A549 treated with CpdA at 1 μM for 4 hours (cell line): ENCODE data around the gene MSH5. TPM values are rescaled to one million over a fixed set of nuclear protein-coding genes. Genes with fewer than 3 reads are reported as not detected.

Source experiments
- total RNA-seq: library from RNA; stranded (reverse); fragments of 200-300 nt; extraction: Qiagen RNA extraction; gene quantifications from 5 replicates; pipeline ENCODE4 v1.2.3, GENCODE V29; 2022; ENCODE audit warnings: low read depth

The MSH5 gene
- total RNA-seq, 1 experiment from 2014 or later, result 14.2 TPM

Other genes with a start within 250 kb of the MSH5 start
- gene MICB, start 241.9 kb upstream of the MSH5 start, total RNA-seq, result 6.6 to 8.6 TPM (median 7.7 TPM) in 5 replicates
- gene MCCD1, start 211.0 kb upstream of the MSH5 start, total RNA-seq, result not detected in 5 replicates
- gene DDX39B, start 198.0 kb upstream of the MSH5 start, total RNA-seq, result 313 to 396 TPM (median 382 TPM) in 5 replicates
- gene ATP6V1G2, start 193.4 kb upstream of the MSH5 start, total RNA-seq, result 0.57 to 0.77 TPM (median 0.63 TPM) in 5 replicates
- 9.5 to 12.2 TPM (median 10.6 TPM) in 5 replicates for gene NFKBIL1, start 192.4 kb upstream of the MSH5 start, total RNA-seq
- 0.08 to 0.13 TPM (median 0.10 TPM) in 3 of 5 replicates, not detected in the others for gene LTA, start 167.7 kb upstream of the MSH5 start, total RNA-seq
- gene TNF, start 164.4 kb upstream of the MSH5 start, total RNA-seq, result 0.06 to 0.13 TPM (median 0.07 TPM) in 3 of 5 replicates, not detected in the others
- 0.27 to 0.39 TPM (median 0.35 TPM) in 5 replicates for gene LTB, start 157.6 kb upstream of the MSH5 start, total RNA-seq
- gene LST1, start 153.7 kb upstream of the MSH5 start, total RNA-seq, result 0.26 to 0.49 TPM (median 0.37 TPM) in 3 of 5 replicates, not detected in the others
- gene NCR3, start 147.0 kb upstream of the MSH5 start, total RNA-seq, result not detected in 5 replicates
- gene AIF1, start 124.8 kb upstream of the MSH5 start, total RNA-seq, result not detected in 5 replicates
- 70.6 to 97.9 TPM (median 90.8 TPM) in 5 replicates for gene PRRC2A, start 119.3 kb upstream of the MSH5 start, total RNA-seq
- 115 to 151 TPM (median 145 TPM) in 5 replicates for gene BAG6, start 87.3 kb upstream of the MSH5 start, total RNA-seq
- gene APOM, start 84.1 kb upstream of the MSH5 start, total RNA-seq, result 1.8 to 4.8 TPM (median 3.2 TPM) in 5 replicates
- gene C6orf47, start 79.2 kb upstream of the MSH5 start, total RNA-seq, result 10.5 to 13.0 TPM (median 12.2 TPM) in 5 replicates
- gene GPANK1, start 75.0 kb upstream of the MSH5 start, total RNA-seq, result 9.3 to 14.1 TPM (median 12.7 TPM) in 5 replicates
- 168 to 184 TPM (median 180 TPM) in 5 replicates for gene CSNK2B, start 73.9 kb upstream of the MSH5 start, total RNA-seq
- gene LY6G5B, start 70.0 kb upstream of the MSH5 start, total RNA-seq, result 3.6 to 6.3 TPM (median 5.0 TPM) in 5 replicates
- 0.51 to 2.4 TPM (median 1.4 TPM) in 5 replicates for gene LY6G5C, start 58.9 kb upstream of the MSH5 start, total RNA-seq
- gene ABHD16A, start 36.7 kb upstream of the MSH5 start, total RNA-seq, result 15.6 to 21.2 TPM (median 19.2 TPM) in 5 replicates
- gene LY6G6F, start 33.1 kb upstream of the MSH5 start, total RNA-seq, result not detected in 5 replicates
- not detected in 5 replicates for gene LY6G6D, start 24.7 kb upstream of the MSH5 start, total RNA-seq
- 0.11 TPM in 1 of 5 replicates, not detected in the others for gene LY6G6C, start 18.3 kb upstream of the MSH5 start, total RNA-seq
- gene MPIG6B, start 16.6 kb upstream of the MSH5 start, total RNA-seq, result not detected in 5 replicates
- 25.6 to 30.4 TPM (median 28.7 TPM) in 5 replicates for gene DDAH2, start 10.7 kb upstream of the MSH5 start, total RNA-seq
- gene CLIC1, start 3.5 kb upstream of the MSH5 start, total RNA-seq, result 495 to 530 TPM (median 516 TPM) in 5 replicates
- gene SAPCD1, start 22.7 kb downstream of the MSH5 start, total RNA-seq, result 3.6 to 5.9 TPM (median 4.7 TPM) in 5 replicates
- 0.61 to 2.0 TPM (median 1.5 TPM) in 5 replicates for gene VWA7, start 37.3 kb downstream of the MSH5 start, total RNA-seq
- 50.8 to 60.2 TPM (median 57.2 TPM) in 5 replicates for gene VARS1, start 55.7 kb downstream of the MSH5 start, total RNA-seq
- 49.7 to 68.8 TPM (median 64.6 TPM) in 5 replicates for gene LSM2, start 67.0 kb downstream of the MSH5 start, total RNA-seq
- 1.3 to 2.2 TPM (median 2.1 TPM) in 5 replicates for gene HSPA1L, start 75.3 kb downstream of the MSH5 start, total RNA-seq
- gene HSPA1A, start 75.5 kb downstream of the MSH5 start, total RNA-seq, result 218 to 535 TPM (median 388 TPM) in 5 replicates
- gene HSPA1B, start 87.7 kb downstream of the MSH5 start, total RNA-seq, result 167 to 379 TPM (median 289 TPM) in 5 replicates
- gene NEU1, start 122.8 kb downstream of the MSH5 start, total RNA-seq, result 25.3 to 37.2 TPM (median 30.6 TPM) in 5 replicates
- gene SLC44A4, start 139.0 kb downstream of the MSH5 start, total RNA-seq, result 0.10 to 0.14 TPM (median 0.13 TPM) in 3 of 5 replicates, not detected in the others
- 25.6 to 34.6 TPM (median 30.8 TPM) in 5 replicates for gene EHMT2, start 157.7 kb downstream of the MSH5 start, total RNA-seq
- 3.2 to 5.4 TPM (median 4.8 TPM) in 5 replicates for gene ZBTB12, start 162.1 kb downstream of the MSH5 start, total RNA-seq
- gene C2, start 187.7 kb downstream of the MSH5 start, total RNA-seq, result 0.19 to 0.66 TPM (median 0.27 TPM) in 5 replicates
- 1.4 to 3.1 TPM (median 2.1 TPM) in 5 replicates for gene CFB, start 206.1 kb downstream of the MSH5 start, total RNA-seq
- gene NELFE, start 219.0 kb downstream of the MSH5 start, total RNA-seq, result 74.0 to 93.6 TPM (median 77.4 TPM) in 5 replicates
- 22.7 to 25.6 TPM (median 24.7 TPM) in 5 replicates for gene SKIC2, start 219.2 kb downstream of the MSH5 start, total RNA-seq
- gene DXO, start 232.1 kb downstream of the MSH5 start, total RNA-seq, result 9.7 to 13.2 TPM (median 11.9 TPM) in 5 replicates
- gene C4A, start 242.1 kb downstream of the MSH5 start, total RNA-seq, result 0.48 to 1.3 TPM (median 0.98 TPM) in 5 replicates